Body of pancreas (tissue), 4 donors: ENCODE results near the gene TRIM44.

Experiments
- POLR2A ChIP-seq, 3 donors: fragments of 450-650 bp; IDR thresholded peaks; one replicate each; pipeline ENCODE4 v1.6.1; 2016; ENCODE audit warnings: antibody characterized with exemption in 3 of 3, mild to moderate bottlenecking in 2 of 3
- TF ChIP-seq, protein P1 (sequence below), 7 experiments: fragments of 450-650 bp in 4 of 7; fragments of 200-600 bp in 3 of 7; sonication (generic) in 3 of 7; IDR thresholded peaks; one replicate each; pipeline ENCODE4 v1.5.1; 2016 to 2019; ENCODE audit warnings: antibody characterized with exemption in 7 of 7

DNA sequence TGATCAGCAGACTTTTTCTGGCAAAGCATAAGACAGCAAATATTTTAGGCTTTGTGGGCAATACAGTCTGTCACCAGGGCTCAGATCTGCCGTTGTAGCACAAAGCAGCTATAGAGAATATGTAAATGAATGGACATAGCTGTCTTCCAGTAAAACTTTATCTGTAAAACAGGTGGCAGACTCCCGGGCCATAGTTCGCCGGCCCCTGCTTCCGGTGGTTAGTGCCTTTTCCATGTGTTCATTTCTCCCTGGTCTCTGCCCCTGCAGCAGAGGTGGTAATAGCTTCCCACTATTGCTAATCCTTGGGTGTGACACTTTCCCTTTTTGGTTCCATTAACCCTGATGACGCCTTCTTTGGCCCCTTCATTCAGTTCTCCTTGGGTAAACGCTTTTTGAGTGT, 187.6 kb downstream of the TRIM44 start:
- no peak for TF ChIP-seq POLR2A (IDR thresholded peaks at IDR 0.05)
- TF ChIP-seq, protein P1, sequence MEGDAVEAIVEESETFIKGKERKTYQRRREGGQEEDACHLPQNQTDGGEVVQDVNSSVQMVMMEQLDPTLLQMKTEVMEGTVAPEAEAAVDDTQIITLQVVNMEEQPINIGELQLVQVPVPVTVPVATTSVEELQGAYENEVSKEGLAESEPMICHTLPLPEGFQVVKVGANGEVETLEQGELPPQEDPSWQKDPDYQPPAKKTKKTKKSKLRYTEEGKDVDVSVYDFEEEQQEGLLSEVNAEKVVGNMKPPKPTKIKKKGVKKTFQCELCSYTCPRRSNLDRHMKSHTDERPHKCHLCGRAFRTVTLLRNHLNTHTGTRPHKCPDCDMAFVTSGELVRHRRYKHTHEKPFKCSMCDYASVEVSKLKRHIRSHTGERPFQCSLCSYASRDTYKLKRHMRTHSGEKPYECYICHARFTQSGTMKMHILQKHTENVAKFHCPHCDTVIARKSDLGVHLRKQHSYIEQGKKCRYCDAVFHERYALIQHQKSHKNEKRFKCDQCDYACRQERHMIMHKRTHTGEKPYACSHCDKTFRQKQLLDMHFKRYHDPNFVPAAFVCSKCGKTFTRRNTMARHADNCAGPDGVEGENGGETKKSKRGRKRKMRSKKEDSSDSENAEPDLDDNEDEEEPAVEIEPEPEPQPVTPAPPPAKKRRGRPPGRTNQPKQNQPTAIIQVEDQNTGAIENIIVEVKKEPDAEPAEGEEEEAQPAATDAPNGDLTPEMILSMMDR (IDR thresholded peaks at IDR 0.05), result no peak
